ENCODE results near the gene RECQL. TPM values are rescaled to one million over a fixed set of nuclear protein-coding genes. Genes with fewer than 3 reads are reported as not detected.

Gene RECQL
- total and polyA plus RNA-seq, 8 donors: 32.1 to 42.1 (median 35.2) TPM

DNA sequence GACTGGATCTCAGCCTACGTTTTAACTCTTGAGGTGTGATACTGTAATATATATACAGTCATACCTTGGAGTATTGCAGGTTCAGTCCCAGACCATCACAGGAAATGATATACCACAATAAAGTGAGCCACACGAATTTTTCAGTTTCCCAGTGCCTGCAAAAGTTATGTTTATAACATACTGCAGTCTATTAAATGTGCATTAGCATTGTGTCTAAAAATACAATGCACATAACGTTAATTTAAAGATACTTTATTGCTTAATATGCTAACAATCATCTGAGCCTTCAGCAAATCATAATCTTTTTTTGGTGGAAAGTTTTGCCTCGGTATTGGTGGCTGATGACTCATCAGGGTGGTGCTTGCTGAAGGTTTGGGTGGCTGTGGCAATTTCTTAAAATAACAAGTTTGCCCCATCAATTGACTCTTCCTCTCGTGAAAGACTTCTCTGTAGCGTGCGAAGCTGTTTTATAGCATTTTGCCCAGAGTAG, 45.1 kb downstream of the RECQL start:
- DNase-seq (no peak), ATAC-seq (no peak)
- no peak overlapping the region for H3K4me3 ChIP-seq
- H3K36me3 ChIP-seq: peaks cover 0 to 65% of the 10 kb centered on the region in 2 donors
- no peak for TF ChIP-seq CTCF (IDR thresholded peaks at IDR 0.05)
- intact Hi-C loops (cut with DNase I): no loop called here
- H3K4me1 ChIP-seq: no peaks in the 10 kb centered on the region
- no peak overlapping the region for H3K27ac ChIP-seq
- H3K9me3 ChIP-seq: no peaks in the 10 kb centered on the region
- H3K27me3 ChIP-seq: no peaks in the 10 kb centered on the region

GRCh38 chr12:21453312-21453852, 48.1 kb downstream of the RECQL start:
- peaks cover 0 to 68% of the 10 kb centered on the region in 2 donors for H3K36me3 ChIP-seq
- no peak for ATAC-seq
- H3K4me3 ChIP-seq: no peak overlapping the region
- H3K27ac ChIP-seq: no peak overlapping the region
- no peaks in the 10 kb centered on the region for H3K27me3 ChIP-seq
- DNase-seq: no peak
- TF ChIP-seq CTCF (IDR thresholded peaks at IDR 0.05): no peak
- intact Hi-C loops (cut with DNase I): no loop called here
- H3K4me1 ChIP-seq: no peaks in the 10 kb centered on the region
- H3K9me3 ChIP-seq: no peaks in the 10 kb centered on the region

DNA sequence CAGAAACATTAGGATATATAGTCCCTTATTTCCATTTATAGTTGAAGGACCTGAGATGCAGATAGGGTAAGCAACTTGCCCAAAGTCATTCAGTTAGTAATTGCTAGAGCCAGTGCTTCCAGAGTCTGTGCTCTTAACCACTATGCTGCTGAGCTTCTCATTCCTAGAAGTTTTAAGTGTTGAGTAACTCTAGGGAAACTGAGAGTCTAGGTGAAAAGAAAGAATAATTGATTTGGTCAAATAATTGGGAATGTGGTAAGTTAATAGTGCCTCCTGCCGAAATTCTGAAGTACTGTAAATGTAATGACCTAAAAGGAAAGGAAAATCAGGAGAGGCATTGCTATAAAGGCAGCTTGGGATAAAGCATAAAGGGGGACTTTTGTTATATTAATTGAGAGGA, 49.9 kb downstream of the RECQL start:
- Histone ChIP-seq H3K9me3 (no peaks in the 10 kb centered on the region), H3K27ac (no peak overlapping the region), H3K4me3 (no peak overlapping the region), H3K27me3 (no peaks in the 10 kb centered on the region), H3K4me1 (no peaks in the 10 kb centered on the region), H3K36me3 (peaks cover 0 to 68% of the 10 kb centered on the region in 2 donors)
- no peak for ATAC-seq
- TF ChIP-seq CTCF (IDR thresholded peaks at IDR 0.05): no peak
- DNase-seq: no peak
- intact Hi-C loops (cut with DNase I): no loop called here

DNA sequence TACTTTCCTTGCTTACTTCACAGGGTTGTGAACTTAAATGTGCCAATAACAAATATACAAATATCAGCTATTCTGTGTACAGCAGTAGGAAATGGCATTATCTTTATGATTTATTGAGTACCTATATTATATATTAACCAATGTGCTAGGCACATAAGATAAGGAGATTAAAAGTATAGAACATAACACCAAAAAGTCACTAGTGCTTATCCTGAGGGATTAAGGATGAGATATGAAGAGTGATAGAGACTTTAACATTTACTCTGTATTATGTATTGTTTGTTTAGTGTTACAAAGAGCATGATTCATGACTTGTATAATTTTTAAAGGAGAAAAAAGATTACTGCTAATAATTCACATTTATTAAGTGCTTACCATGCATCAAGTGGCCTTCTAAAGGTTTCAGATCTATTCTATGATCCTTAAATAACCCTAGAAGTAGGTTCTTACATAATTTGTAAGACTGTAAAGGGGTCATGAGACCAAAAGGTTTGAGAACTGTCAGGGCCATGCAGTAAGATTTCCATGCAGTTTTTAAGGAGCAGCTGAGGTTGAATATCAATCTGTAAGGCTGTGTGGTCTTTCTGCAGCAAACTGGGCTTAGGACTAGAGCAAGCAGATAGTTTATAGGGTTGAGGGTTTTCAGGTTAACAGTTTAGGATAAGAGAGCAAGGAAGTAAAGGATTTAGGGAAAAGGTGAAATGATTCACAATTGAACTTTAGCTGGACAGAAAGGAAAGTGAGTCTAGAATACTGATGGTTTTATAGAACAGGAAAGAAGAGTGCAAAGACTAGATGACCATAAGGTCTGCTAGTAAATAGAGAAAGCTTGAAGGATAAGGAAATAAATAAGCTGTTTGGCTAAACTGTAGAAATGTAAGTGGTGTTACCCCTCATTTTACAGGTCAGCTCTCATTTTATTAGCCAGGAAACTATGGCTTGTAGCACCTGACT, 57.0 kb downstream of the RECQL start:
- DNase-seq (no peak), ATAC-seq (no peak)
- H3K27ac ChIP-seq: no peak overlapping the region
- no peak for TF ChIP-seq CTCF (IDR thresholded peaks at IDR 0.05)
- peaks cover 3 to 12% of the 10 kb centered on the region in 2 donors for H3K4me1 ChIP-seq
- intact Hi-C loops (cut with DNase I): no loop called here
- H3K36me3 ChIP-seq: peaks cover 0 to 69% of the 10 kb centered on the region in 2 donors
- no peak overlapping the region for H3K4me3 ChIP-seq
- H3K9me3 ChIP-seq: no peaks in the 10 kb centered on the region
- H3K27me3 ChIP-seq: no peaks in the 10 kb centered on the region

DNA sequence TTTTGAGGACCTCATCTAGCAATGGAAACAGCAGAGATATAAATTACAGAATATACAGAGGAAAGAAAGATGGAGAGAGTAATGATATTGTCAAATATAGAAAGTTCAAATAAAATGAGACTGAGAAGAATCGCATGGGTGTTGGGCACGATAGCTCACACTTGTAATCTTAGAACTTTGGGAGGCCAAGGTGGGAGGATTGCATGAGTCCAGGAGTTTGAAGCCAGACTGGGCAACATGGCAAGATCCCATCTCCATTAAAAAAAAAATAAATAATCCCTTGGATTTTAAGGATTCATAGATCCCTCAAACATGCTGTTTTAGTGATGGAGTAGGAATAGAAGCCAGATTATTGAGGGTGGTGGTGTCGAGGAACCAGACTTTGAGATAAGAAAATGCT, 62.1 kb downstream of the RECQL start:
- peaks cover 0 to 22% of the 10 kb centered on the region in 2 donors for H3K36me3 ChIP-seq
- H3K27me3 ChIP-seq: no peaks in the 10 kb centered on the region
- intact Hi-C loops (cut with DNase I): no loop called here

More for the DNA sequence above, 62.1 kb downstream of the RECQL start:
- no peak for TF ChIP-seq CTCF (IDR thresholded peaks at IDR 0.05)
- Histone ChIP-seq H3K9me3 (no peaks in the 10 kb centered on the region), H3K4me3 (peak overlapping the region in 1 of 2 donors; percentile 70), H3K27ac (no peak overlapping the region), H3K4me1 (peaks cover 4 to 29% of the 10 kb centered on the region in 2 donors)
- ATAC-seq (no peak), DNase-seq (no peak)

Data from left lung (tissue), 10 donors.